ENCODE data around the gene AGAP1. TPM values are rescaled to one million over a fixed set of nuclear protein-coding genes. Genes with fewer than 3 reads are reported as not detected.

AGAP1 gene
- total and polyA plus RNA-seq, 2 donors (not counting 3 experiments of a cell fraction or from before 2014, with no cell fraction given): 10.2 to 20.9 TPM

DNA sequence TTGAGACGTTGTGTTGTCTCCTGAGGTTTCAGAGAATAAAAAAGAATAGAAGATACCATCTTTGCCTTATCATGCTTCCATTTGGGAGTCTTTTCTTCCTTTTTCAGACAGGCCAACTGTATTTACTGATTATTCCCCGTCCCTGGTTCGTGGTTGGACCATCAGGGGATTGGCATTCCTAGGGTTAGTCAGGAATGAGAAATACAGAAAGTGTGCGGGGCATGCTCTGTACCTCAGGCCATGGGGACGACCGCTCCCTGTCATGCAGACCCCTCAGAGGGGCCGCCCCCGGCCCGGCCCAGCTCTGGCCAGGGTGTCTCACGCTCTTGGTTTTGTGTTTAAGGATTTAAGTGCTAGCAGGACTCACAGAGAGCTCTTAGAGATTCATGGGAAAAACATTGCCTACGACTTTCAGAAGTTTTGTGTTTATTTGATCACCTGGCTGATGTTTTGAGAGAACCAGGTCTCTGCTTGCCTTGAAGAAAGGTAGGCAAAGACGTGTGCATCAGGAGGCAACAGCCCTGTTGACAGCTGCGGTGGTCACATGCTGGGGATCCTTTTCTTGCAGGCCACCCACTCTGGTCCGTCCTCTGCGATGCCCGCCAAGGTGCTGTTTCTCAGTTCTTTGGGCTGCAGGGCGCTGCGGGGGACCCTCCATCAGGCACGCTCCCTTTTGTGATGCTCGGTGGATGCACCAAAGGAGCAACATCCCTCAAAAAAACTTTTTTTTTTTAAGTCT is 317.8 kb downstream of the AGAP1 start:
- H3K9me3 ChIP-seq (replicated peaks; ENCODE audit: control insufficient read depth, insufficient read depth, low read length): no peaks in the 10 kb centered on the region
- DNase-seq (ENCODE audit: low read depth, low spot score) (no peak), FAIRE-seq (no peak)
- ChIA-PET CTCF (no interaction called here), POLR2A (no interaction called here)
- H3K9ac ChIP-seq (replicated peaks; ENCODE audit: extremely low read depth, insufficient read depth, low read length): no peak overlapping the region
- peaks cover 0 to 2% of the 10 kb centered on the region in 2 experiments for H3K36me3 ChIP-seq (ENCODE audit: control insufficient read depth in 2 of 2, extremely low read depth in 1 of 2, insufficient read depth in 2 of 2, low read length in 2 of 2)
- intact Hi-C loops (cut with micrococcal nuclease) (no loop called here), dilution Hi-C loops (cut with MboI; ENCODE audit: extremely low pct_ligation_motif_present, low sequenced_read_pairs) (no loop called here)
- no peak overlapping the region for H3K4me3 ChIP-seq (replicated peaks in 1 of 3; ENCODE audit: insufficient read depth in 1 of 3, low read depth in 1 of 3, low read length in 3 of 3)
- BruUV-seq (replicated peaks): no TSS peak
- no peaks in the 10 kb centered on the region for H3K79me2 ChIP-seq (ENCODE audit: control insufficient read depth, insufficient read depth, low read length)
- no peaks in the 10 kb centered on the region for H4K20me1 ChIP-seq (replicated peaks; ENCODE audit: control insufficient read depth, extremely low read depth, insufficient read depth, low read length)
- TF ChIP-seq GATA2 (IDR thresholded peaks at IDR 0.05; ENCODE audit: insufficient read depth, insufficient read length, low read depth, low read length) (no peak), POLR2AphosphoS5 (IDR thresholded peaks at IDR 0.05; ENCODE audit: insufficient read depth, low read depth, low read length) (no peak), JUN (IDR thresholded peaks at IDR 0.05; ENCODE audit: borderline replicate concordance, insufficient read depth, insufficient read length, low read depth) (no peak)
- TF ChIP-seq, protein P1, sequence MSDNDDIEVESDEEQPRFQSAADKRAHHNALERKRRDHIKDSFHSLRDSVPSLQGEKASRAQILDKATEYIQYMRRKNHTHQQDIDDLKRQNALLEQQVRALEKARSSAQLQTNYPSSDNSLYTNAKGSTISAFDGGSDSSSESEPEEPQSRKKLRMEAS (IDR thresholded peaks at IDR 0.05; ENCODE audit: insufficient read depth, insufficient read length): no peak
- no peaks in the 10 kb centered on the region for H3K4me1 ChIP-seq (ENCODE audit: control insufficient read depth, extremely low read depth, insufficient read depth, low read length)
- H3K27me3 ChIP-seq (ENCODE audit: control insufficient read depth in 2 of 2, insufficient read depth in 2 of 2, low read length in 2 of 2): no peaks in the 10 kb centered on the region
- H2AFZ ChIP-seq (ENCODE audit: low read depth, low read length): no peak overlapping the region
- no peak overlapping the region for H3K4me2 ChIP-seq (ENCODE audit: insufficient read depth, low read length)
- no peaks in the 10 kb centered on the region for H3K9me1 ChIP-seq (replicated peaks; ENCODE audit: control insufficient read depth, extremely low read depth, insufficient read depth, low read length)
- no peak overlapping the region for H3K27ac ChIP-seq (ENCODE audit: insufficient read depth, low read depth, low read length)

- H4K20me1 ChIP-seq (replicated peaks; ENCODE audit: control insufficient read depth, extremely low read depth, insufficient read depth, low read length): no peaks in the 10 kb centered on the region
- TF ChIP-seq EZH2 (IDR thresholded peaks at IDR 0.05; ENCODE audit: borderline replicate concordance, low read depth, low read length, severe bottlenecking) (no peak), POLR2A (IDR thresholded peaks at IDR 0.05; ENCODE audit: low read depth, low read length) (no peak), POLR2AphosphoS5 (IDR thresholded peaks at IDR 0.05; ENCODE audit: insufficient read depth, low read depth, low read length) (no peak), GATA2 (IDR thresholded peaks at IDR 0.05; ENCODE audit: insufficient read depth, insufficient read length, low read depth, low read length) (no peak)
- TF ChIP-seq, protein P2, sequence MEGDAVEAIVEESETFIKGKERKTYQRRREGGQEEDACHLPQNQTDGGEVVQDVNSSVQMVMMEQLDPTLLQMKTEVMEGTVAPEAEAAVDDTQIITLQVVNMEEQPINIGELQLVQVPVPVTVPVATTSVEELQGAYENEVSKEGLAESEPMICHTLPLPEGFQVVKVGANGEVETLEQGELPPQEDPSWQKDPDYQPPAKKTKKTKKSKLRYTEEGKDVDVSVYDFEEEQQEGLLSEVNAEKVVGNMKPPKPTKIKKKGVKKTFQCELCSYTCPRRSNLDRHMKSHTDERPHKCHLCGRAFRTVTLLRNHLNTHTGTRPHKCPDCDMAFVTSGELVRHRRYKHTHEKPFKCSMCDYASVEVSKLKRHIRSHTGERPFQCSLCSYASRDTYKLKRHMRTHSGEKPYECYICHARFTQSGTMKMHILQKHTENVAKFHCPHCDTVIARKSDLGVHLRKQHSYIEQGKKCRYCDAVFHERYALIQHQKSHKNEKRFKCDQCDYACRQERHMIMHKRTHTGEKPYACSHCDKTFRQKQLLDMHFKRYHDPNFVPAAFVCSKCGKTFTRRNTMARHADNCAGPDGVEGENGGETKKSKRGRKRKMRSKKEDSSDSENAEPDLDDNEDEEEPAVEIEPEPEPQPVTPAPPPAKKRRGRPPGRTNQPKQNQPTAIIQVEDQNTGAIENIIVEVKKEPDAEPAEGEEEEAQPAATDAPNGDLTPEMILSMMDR (IDR thresholded peaks at IDR 0.05; ENCODE audit: extremely low read depth in 1 of 2, insufficient read depth in 1 of 2, low read depth in 1 of 2, low read length in 2 of 2): no peak
- TF ChIP-seq, protein P1 (IDR thresholded peaks at IDR 0.05; ENCODE audit: insufficient read depth, insufficient read length): no peak
- no peaks in the 10 kb centered on the region for H3K4me1 ChIP-seq (ENCODE audit: control insufficient read depth, extremely low read depth, insufficient read depth, low read length)
- no peak overlapping the region for H3K4me2 ChIP-seq (ENCODE audit: insufficient read depth, low read length)
- FAIRE-seq (no peak), DNase-seq (ENCODE audit: low read depth, low spot score) (no peak)
- no peak overlapping the region for H3K4me3 ChIP-seq (replicated peaks in 1 of 3; ENCODE audit: insufficient read depth in 1 of 3, low read depth in 1 of 3, low read length in 3 of 3)
- H3K27ac ChIP-seq (ENCODE audit: insufficient read depth, low read depth, low read length): no peak overlapping the region
- H2AFZ ChIP-seq (ENCODE audit: low read depth, low read length): no peak overlapping the region
- no peaks in the 10 kb centered on the region for H3K9me3 ChIP-seq (replicated peaks; ENCODE audit: control insufficient read depth, insufficient read depth, low read length)
- CTCF ChIA-PET: no interaction called here
- POLR2A ChIA-PET: no interaction called here
- BruUV-seq (replicated peaks): no TSS peak
- H3K9me1 ChIP-seq (replicated peaks; ENCODE audit: control insufficient read depth, extremely low read depth, insufficient read depth, low read length): no peaks in the 10 kb centered on the region
- no peaks in the 10 kb centered on the region for H3K27me3 ChIP-seq (ENCODE audit: control insufficient read depth in 2 of 2, insufficient read depth in 2 of 2, low read length in 2 of 2)
- intact Hi-C loops (cut with micrococcal nuclease) (no loop called here), dilution Hi-C loops (cut with MboI; ENCODE audit: extremely low pct_ligation_motif_present, low sequenced_read_pairs) (no loop called here)
- H3K9ac ChIP-seq (replicated peaks; ENCODE audit: extremely low read depth, insufficient read depth, low read length): no peak overlapping the region
- H3K36me3 ChIP-seq (ENCODE audit: control insufficient read depth in 2 of 2, extremely low read depth in 1 of 2, insufficient read depth in 2 of 2, low read length in 2 of 2): peaks cover 0 to 2% of the 10 kb centered on the region in 2 experiments
- no peaks in the 10 kb centered on the region for H3K79me2 ChIP-seq (ENCODE audit: control insufficient read depth, insufficient read depth, low read length)
Measured at GRCh38 chr2:235812185-235812665, 318.4 kb downstream of the AGAP1 start.

Data from endothelial cell of umbilical vein (primary cell).